HepG2 (cell line): ENCODE measurements around the gene CRMP1. TPM values are rescaled to one million over a fixed set of nuclear protein-coding genes. Genes with fewer than 3 reads are reported as not detected.

ENCODE experiments used
- ATAC-seq: fragments of 200-7000 bp; cut with Tn5 transposase; 3 replicates; pipeline ENCODE4 v1.9.1; 2020; ENCODE audit warnings: mild to moderate bottlenecking, moderate library complexity
- BruUV-seq: library from RNA; stranded (reverse); fragments of 400-500 nt; replicated peaks from 2 replicates; lab custom pipeline; 2021; lab: Mats Ljungman, UMichigan
- CTCF ChIA-PET: fragments of 300-600 bp; formaldehyde crosslinking; extraction: SDS; loops from one replicate; lab custom pipeline; 2021; ENCODE audit warnings: low total read pairs, inconsistent platforms, low intra/inter-chr PET ratio; lab: Yijun Ruan, JAX
- POLR2A ChIA-PET: fragments of 350-600 bp; sonication (Branson Sonifier 250); formaldehyde crosslinking; loops from one replicate; lab custom pipeline; 2020; ENCODE audit warnings: antibody characterized with exemption, inconsistent platforms; lab: Yijun Ruan, JAX
- DNase-seq: peaks from one replicate; pipeline ENCODE4 v3.0.0-alpha.2; 2015; ENCODE audit warnings: low spot score
- FAIRE-seq: peaks from 3 replicates; lab custom pipeline; 2011; peaks lifted over from hg19 to GRCh38; lab: Jason Lieb, UNC
- H2AFZ ChIP-seq: one replicate; pipeline ENCODE4 v1.6.1; 2011; ENCODE audit warnings: low read length, inconsistent platforms
- H3K27ac ChIP-seq: fragments of 300-600 bp; 3 replicates; pipeline ENCODE4 v1.8.0; 2011; ENCODE audit warnings: mixed run types, mild to moderate bottlenecking, mixed read lengths, low read length, inconsistent platforms; ENCODE audit not compliant: insufficient read depth; ENCODE audit errors: extremely low read length
- H3K27me3 ChIP-seq, 2 experiments: fragments of 200-600 bp in 1 of 2; 2 replicates in 1 of 2; 3 replicates in 1 of 2; pipeline versions ENCODE4 v1.6.0 to v1.8.0; 2011; ENCODE audit warnings: low read length in 2 of 2, mild to moderate bottlenecking in 2 of 2, moderate library complexity in 2 of 2, inconsistent platforms in 1 of 2; ENCODE audit not compliant: insufficient read depth in 2 of 2, control insufficient read depth in 1 of 2
- H3K36me3 ChIP-seq, 2 experiments: fragments of 200-600 bp in 1 of 2; replicated peaks in 1 of 2; 2 replicates in 1 of 2; 3 replicates in 1 of 2; pipeline versions ENCODE4 v1.5.1 to v1.8.0; 2011; ENCODE audit warnings: low read length in 2 of 2, inconsistent platforms in 1 of 2; ENCODE audit not compliant: insufficient read depth in 2 of 2, control insufficient read depth in 1 of 2
- H3K4me1 ChIP-seq: 2 replicates; pipeline ENCODE4 v1.5.1; 2012; ENCODE audit warnings: low read length, inconsistent platforms; ENCODE audit not compliant: insufficient read depth
- H3K4me2 ChIP-seq: 2 replicates; pipeline ENCODE4 v1.6.0; 2011; ENCODE audit warnings: low read depth, low read length, inconsistent platforms
- H3K4me3 ChIP-seq, 3 experiments: fragments of 200-600 bp in 1 of 3; sonication (generic), shearing (Covaris generic) in 1 of 3; replicated peaks in 1 of 3; 2 replicates each; pipeline ENCODE4 v1.5.1; 2011 to 2016; ENCODE audit warnings: low read length in 3 of 3, inconsistent platforms in 2 of 3, low read depth in 2 of 3, mild to moderate bottlenecking in 2 of 3, control low read depth in 1 of 3, mixed read lengths in 1 of 3; ENCODE audit not compliant: insufficient read depth in 1 of 3
- H3K79me2 ChIP-seq: one replicate; pipeline ENCODE4 v1.6.1; 2011; ENCODE audit warnings: low read length, inconsistent platforms; ENCODE audit not compliant: insufficient read depth
- H3K9ac ChIP-seq: 2 replicates; pipeline ENCODE4 v1.6.0; 2011; ENCODE audit warnings: mild to moderate bottlenecking, low read depth, low read length, inconsistent platforms; ENCODE audit not compliant: insufficient read depth
- H3K9me3 ChIP-seq: 2 replicates; pipeline ENCODE4 v1.5.1; 2012; ENCODE audit warnings: mild to moderate bottlenecking, low read length
- H4K20me1 ChIP-seq: 2 replicates; pipeline ENCODE4 v1.6.0; 2011; ENCODE audit warnings: inconsistent platforms, mild to moderate bottlenecking, low read length, moderate library complexity; ENCODE audit not compliant: insufficient read depth
- STAG1 ChIP-seq: sonication (generic); formaldehyde crosslinking; IDR thresholded peaks from 2 replicates; pipeline ENCODE4 v1.4.0; 2020; ENCODE audit warnings: missing genetic modification reagents
- STAT5B ChIP-seq: sonication (generic); formaldehyde crosslinking; IDR thresholded peaks from 2 replicates; pipeline ENCODE4 v1.4.0; 2020; ENCODE audit warnings: missing genetic modification reagents
- ZNF557 ChIP-seq: sonication (generic); formaldehyde crosslinking; IDR thresholded peaks from 2 replicates; pipeline ENCODE4 v1.4.0; 2020; ENCODE audit warnings: missing genetic modification reagents
- WGBS: methylation state at CpG from one replicate; pipeline ENCODE4 v1.1.6; 2017; ENCODE audit warnings: low lambda C conversion rate; 5-methylcytosine and 5-hydroxymethylcytosine counted together
- in situ Hi-C: cut with HindIII; loops from 2 replicates; pipeline ENCODE4 v1.10.0; 2017; ENCODE audit warnings: low pct_unique_long_range_greater_than_20kb; ENCODE audit not compliant: extremely low pct_ligation_motif_present
- intact Hi-C: fragments of 100-400 bp; cut with micrococcal nuclease; formaldehyde crosslinking; loops from one replicate; pipeline ENCODE4 v1.10.0; 2022; ENCODE audit not compliant: unreplicated experiment
- polyA plus RNA-seq, 8 experiments: library from polyadenylated mRNA; depleted of rRNA in 3 of 8; stranded (reverse) in 7 of 8; unstranded in 1 of 8; fragments of >200 nt; fragmentation: Illumina TruSeq in 4 of 8; extraction: Trizol in 4 of 8; gene quantifications; 2 replicates each; pipeline versions ENCODE4 v1.2.1 to v1.2.3, GENCODE V29; 2011 to 2016; ENCODE audit warnings: low read depth in 4 of 8, missing spikeins in 1 of 8, mixed read lengths in 1 of 8; ENCODE audit not compliant: insufficient read depth in 1 of 8
- total RNA-seq, 5 experiments: library from RNA; depleted of rRNA; stranded (reverse); fragments of >200 nt; fragmentation: Illumina TruSeq; extraction: Trizol; gene quantifications; 2 replicates each; pipeline ENCODE4 v1.2.3, GENCODE V29; 2016; ENCODE audit warnings: low read depth in 1 of 5
- TF ChIP-seq, protein P1 (sequence below): sonication (generic); formaldehyde crosslinking; IDR thresholded peaks from 2 replicates; pipeline ENCODE4 v1.4.0; 2020; ENCODE audit warnings: mild to moderate bottlenecking, missing genetic modification reagents

CRMP1 gene
- total and polyA plus RNA-seq, 2 of the 13 experiments (the other 11 are each of a cell fraction or from before 2014, with no cell fraction given), result not detected

DNA sequence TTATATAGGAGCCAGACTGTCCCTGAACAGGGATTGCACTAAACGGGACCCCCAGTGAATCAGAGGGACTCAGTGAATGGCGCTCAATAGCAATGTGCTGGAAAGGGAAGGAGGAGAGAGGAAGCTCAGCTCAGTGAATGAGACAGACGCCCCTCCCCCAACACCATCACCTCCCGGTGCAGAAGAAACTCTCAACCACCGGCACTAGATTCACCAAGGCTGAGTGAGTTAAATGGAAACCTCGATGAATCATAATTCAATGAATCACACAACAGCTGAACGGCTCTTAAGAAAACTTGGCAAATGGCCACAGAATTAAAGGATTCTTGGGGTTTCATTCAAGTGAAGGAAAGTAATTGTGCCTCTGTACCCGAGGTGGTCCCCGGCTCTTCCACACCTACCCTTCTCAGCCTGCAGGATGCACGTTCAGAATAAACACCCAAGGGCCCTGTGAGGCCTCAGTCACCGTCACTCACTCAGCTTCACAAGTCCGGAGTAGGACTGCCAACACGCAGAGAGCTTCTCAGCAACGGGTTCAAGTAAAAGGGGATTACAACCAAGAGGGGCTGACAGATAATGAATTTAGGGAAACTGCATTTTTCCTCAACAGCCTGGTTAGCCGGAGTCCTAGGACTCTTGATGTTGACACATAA is 29.3 kb downstream of the CRMP1 start:
- no peaks in the 10 kb centered on the region for H3K79me2 ChIP-seq
- BruUV-seq, result no TSS peak
- FAIRE-seq (no peak), ATAC-seq (no peak), DNase-seq (no peak)
- H3K9ac ChIP-seq, result no peak overlapping the region
- no peak for TF ChIP-seq ZNF557 (CRISPR knock-in tag)
- no peak for TF ChIP-seq STAT5B (CRISPR knock-in tag)
- TF ChIP-seq, protein P1, sequence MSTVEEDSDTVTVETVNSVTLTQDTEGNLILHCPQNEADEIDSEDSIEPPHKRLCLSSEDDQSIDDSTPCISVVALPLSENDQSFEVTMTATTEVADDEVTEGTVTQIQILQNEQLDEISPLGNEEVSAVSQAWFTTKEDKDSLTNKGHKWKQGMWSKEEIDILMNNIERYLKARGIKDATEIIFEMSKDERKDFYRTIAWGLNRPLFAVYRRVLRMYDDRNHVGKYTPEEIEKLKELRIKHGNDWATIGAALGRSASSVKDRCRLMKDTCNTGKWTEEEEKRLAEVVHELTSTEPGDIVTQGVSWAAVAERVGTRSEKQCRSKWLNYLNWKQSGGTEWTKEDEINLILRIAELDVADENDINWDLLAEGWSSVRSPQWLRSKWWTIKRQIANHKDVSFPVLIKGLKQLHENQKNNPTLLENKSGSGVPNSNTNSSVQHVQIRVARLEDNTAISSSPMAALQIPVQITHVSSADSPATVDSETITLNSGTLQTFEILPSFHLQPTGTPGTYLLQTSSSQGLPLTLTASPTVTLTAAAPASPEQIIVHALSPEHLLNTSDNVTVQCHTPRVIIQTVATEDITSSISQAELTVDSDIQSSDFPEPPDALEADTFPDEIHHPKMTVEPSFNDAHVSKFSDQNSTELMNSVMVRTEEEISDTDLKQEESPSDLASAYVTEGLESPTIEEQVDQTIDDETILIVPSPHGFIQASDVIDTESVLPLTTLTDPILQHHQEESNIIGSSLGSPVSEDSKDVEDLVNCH (CRISPR knock-in tag), result no peak
- no peak for TF ChIP-seq STAG1 (CRISPR knock-in tag)
- whole genome bisulfite sequencing, result 11% methylated on average over 14 of the region's 15 CpGs
- H3K9me3 ChIP-seq, result no peaks in the 10 kb centered on the region
- no peak overlapping the region for H3K4me3 ChIP-seq
- H3K36me3 ChIP-seq, result no peaks in the 10 kb centered on the region
- intact Hi-C loops (no loop called here), in situ Hi-C loops (no loop called here)
- H3K4me2 ChIP-seq, result no peak overlapping the region
- ChIA-PET POLR2A (no interaction called here), CTCF (no interaction called here)
- H3K27me3 ChIP-seq, result peaks cover 4 to 22% of the 10 kb centered on the region in 2 experiments; a peak in 4 of 5 replicates
- H2AFZ ChIP-seq, result no peak overlapping the region
- no peak overlapping the region for H3K27ac ChIP-seq
- no peaks in the 10 kb centered on the region for H3K4me1 ChIP-seq
- no peaks in the 10 kb centered on the region for H4K20me1 ChIP-seq
